Fibroblast of skin of left biceps (primary cell): Measurements from ENCODE around the gene PPM1M.

Experiments
- DNase-seq, 2 experiments: peaks; one replicate each; pipeline ENCODE4 v3.0.0-alpha.2; 2013; ENCODE audit warnings: low read depth in 2 of 2

The PPM1M gene

GRCh38 chr3:52215351-52215750 lies 30.2 kb upstream of the PPM1M start:
- DNase-seq, result no peak

GRCh38 chr3:52216585-52217408 lies 28.8 kb upstream of the PPM1M start:
- no peak for DNase-seq

GRCh38 chr3:52217409-52217805 lies 28.2 kb upstream of the PPM1M start:
- no peak for DNase-seq

DNA sequence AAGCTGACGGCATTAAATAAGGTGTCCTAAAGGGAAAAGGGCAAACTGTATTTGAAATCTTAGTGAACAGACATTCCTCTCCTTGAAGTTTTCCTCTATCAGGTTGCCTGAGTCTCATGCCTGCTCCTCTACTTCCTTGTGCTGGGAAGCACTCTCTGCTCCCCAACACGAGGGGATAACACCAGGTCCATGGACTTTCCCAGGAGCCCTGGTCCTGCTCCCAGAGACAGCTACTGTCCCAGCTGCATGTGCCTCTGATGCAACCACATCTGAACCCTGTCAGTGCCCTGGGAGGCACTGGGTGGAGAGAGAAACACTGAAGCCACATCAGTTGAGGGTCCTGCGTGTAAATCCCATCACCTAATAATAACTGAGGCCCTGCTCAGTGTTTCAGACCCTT lies 27.5 kb upstream of the PPM1M start:
- no peak for DNase-seq

- DNase-seq, result no peak
Observed at GRCh38 chr3:52218454-52218853, 27.1 kb upstream of the PPM1M start.

DNA sequence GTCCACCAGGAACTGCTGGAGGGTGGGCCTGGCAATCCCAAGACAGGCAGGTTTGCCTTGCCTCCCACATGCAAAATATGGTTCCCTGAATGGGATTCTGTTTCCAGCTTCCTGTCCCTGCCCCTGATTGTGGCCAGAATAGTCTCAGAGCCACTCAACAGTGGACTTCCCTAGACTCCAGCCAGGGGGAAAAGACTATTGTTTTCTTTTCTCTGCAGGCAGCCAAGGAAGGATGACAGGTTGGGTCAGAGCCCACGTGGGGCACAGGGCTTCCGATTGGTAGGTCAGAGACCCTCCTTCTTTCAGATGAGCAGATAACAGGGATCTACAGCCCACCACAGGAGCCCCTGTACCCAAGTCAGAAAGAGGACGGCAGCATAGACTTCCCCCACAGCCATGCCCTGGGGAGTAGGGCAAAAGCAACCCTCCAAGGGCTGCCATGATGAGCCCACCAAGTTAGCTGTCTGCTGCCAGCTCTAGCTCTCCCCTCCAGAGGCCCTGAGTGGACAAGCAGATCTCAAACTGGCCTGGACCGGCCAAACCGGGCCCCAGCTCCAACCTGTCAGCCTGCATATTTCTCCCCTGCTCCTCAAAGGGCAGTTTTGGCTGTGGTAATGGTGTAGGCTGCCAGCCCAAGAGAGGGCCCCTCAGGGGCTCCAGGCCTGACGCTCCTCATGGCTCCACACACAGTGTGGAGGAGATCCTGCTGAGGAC lies 26.5 kb upstream of the PPM1M start:
- no peak for DNase-seq

DNA sequence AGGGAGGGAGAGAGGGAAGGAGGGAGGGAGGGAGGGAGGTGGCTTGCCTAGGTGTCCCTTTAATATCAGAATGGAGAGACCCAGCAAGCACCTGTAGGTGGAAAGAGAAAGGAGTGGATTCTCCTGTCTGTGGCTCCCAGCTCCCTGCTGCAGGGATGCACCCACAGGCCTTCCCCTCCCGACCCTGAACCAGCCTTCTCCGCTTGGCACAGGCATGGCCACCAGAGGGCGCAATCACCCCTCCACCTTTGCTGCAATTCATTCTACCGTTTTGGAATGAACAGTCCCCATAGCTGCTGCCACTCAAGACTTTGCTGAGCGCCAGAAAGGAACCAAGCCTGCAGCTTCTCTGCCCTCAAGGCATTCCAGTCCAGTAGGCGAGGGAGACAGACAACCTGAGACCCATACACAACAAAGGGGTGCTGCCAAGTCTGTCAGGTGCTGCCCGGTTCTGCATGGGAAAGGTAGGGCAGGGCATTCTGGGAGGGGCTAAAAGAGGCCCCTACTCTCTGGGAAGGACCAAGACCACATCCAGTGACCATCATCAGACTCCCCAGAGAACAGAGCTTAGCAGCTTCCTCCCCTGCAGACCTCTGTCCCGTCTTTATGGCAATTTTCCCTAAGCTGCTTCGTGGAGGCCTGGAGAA lies 25.1 kb upstream of the PPM1M start:
- no peak for DNase-seq

DNA sequence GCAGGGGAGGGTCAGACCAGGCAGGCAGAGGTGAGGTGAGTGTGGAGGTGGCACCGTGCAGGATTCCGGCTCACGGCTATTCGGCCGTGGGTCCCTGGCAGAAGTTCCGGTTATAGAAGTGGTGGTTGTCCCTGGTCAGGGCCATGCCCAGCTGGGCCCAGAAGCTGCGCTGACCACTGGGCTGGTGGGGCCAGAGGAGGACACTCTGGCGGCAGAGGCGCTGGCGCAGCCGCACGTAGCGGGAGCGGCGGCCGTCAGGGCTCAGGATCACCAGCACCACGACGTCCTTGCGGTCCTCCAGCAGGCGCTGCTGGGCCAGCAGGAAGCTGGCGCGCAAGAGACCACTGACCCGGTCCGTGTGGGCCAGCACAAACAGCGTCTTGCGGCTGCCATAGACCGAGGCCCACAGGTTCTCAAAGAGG lies 24.4 kb upstream of the PPM1M start:
- DNase-seq, result no peak

DNA sequence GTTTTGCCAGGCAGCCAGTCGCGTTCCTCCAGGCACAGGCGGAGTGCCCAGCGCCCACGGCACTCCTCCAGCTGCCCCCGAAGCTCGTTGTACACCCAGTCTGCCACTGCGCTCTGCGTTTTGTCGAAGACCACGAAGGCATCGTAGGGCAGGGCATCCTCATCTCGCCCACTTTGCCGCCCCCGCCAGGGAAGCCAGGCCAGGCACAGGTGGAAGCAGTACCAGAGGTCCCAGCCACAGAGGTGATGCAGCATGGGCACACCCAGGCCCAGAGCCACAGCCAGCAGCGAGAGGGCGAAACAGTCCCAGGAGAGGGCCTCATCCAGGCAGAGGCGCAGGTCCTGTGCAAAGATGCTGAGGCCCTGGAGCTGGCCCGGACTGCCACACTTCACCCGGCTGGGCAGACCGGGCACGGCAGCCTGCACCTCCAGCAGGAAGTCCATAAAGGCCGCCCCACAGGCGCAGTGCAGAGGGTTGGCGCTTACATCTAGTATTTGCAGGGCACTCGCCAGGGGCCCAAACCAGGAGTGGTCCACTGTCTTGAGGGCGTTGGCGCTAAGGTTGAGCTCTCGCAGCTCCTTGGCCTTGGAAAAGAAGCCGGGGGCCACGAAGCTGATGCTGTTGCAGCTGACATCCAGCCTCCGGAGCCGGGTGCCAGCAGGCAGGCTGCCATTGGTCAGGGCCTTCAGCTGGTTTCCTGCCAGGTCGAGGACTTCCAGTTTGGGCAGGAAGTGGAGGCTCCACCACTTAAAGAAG lies 23.8 kb upstream of the PPM1M start:
- DNase-seq, result no peak

GRCh38 chr3:52222319-52223221 lies 23.0 kb upstream of the PPM1M start:
- no peak for DNase-seq

- no peak for DNase-seq
Observed at GRCh38 chr3:52223449-52224408, 21.8 kb upstream of the PPM1M start.

- no peak for DNase-seq
Observed at GRCh38 chr3:52225452-52226228, 19.9 kb upstream of the PPM1M start, which contains the start of gene TLR9. TLR9 (minus strand) TSS chr3:52225645; CDS start chr3:52225529, 116 bp downstream.

GRCh38 chr3:52226229-52226817 lies 19.2 kb upstream of the PPM1M start:
- no peak for DNase-seq

- no peak for DNase-seq
Observed at GRCh38 chr3:52227117-52227516, 18.4 kb upstream of the PPM1M start.

GRCh38 chr3:52227766-52228165 lies 17.8 kb upstream of the PPM1M start:
- DNase-seq, result no peak

- DNase-seq, result no peak
Observed at GRCh38 chr3:52228266-52228665, 17.3 kb upstream of the PPM1M start.

DNA sequence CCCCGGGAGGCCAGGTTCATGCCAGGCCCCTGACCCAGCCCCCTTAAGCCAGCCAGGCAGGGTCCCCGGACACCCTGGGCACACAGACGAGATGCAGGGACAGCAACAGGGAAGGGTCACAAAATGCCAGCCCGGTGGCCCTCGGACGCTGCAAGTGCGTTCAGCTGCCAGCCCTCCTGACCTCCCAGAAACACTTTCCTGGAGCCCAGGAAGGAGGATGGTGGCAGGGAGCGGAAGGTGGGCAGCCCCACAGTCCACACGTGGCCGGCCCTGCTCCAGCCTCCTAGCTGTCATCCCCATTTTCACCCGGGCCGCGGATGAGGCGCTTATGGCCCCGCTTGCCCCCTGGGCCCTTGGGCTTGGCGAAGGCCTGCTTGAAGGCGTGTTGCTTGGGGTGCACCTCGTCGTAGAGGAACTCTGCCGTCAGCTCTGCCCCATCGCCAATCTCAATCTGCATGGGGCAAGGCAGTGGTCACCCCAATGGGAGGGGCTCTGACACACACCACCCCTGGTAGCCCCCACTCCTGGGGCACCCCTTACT lies 16.7 kb upstream of the PPM1M start:
- no peak for DNase-seq

- DNase-seq, result no peak
Observed at GRCh38 chr3:52229656-52230055, 15.9 kb upstream of the PPM1M start.
